Karpas-422 (cell line): ENCODE measurements around the gene C2orf81. TPM values are rescaled to one million over a fixed set of nuclear protein-coding genes. Genes with fewer than 3 reads are reported as not detected.

Source experiments
- DNase-seq: peaks from one replicate; pipeline ENCODE4 v3.0.0-alpha.2; 2015
- H2AFZ ChIP-seq: fragments of 200-600 bp; sonication (generic); 2 replicates; pipeline ENCODE4 v1.6.1; 2014; ENCODE audit warnings: antibody characterized with exemption, low read length, mixed read lengths
- H3K27ac ChIP-seq: fragments of 200-600 bp; sonication (generic); 2 replicates; pipeline ENCODE4 v1.5.1; 2014; ENCODE audit warnings: mild to moderate bottlenecking, low read length, moderate library complexity
- H3K27me3 ChIP-seq: fragments of 200-600 bp; sonication (generic); 2 replicates; pipeline ENCODE4 v1.6.1; 2014; ENCODE audit warnings: low read length, mixed read lengths
- H3K36me3 ChIP-seq: fragments of 200-600 bp; sonication (generic); 2 replicates; pipeline ENCODE4 v1.6.1; 2014; ENCODE audit warnings: low read length, mixed read lengths; ENCODE audit not compliant: insufficient read depth
- H3K4me1 ChIP-seq: fragments of 200-600 bp; sonication (generic); 2 replicates; pipeline ENCODE4 v1.6.1; 2014; ENCODE audit warnings: mild to moderate bottlenecking, low read length, mixed read lengths
- H3K4me2 ChIP-seq: fragments of 200-600 bp; sonication (generic); 2 replicates; pipeline ENCODE4 v1.6.1; 2014; ENCODE audit warnings: low read length, low read depth, mild to moderate bottlenecking; ENCODE audit not compliant: poor library complexity, severe bottlenecking
- H3K4me3 ChIP-seq: fragments of 200-600 bp; sonication (generic); 2 replicates; pipeline ENCODE4 v1.5.1; 2014; ENCODE audit warnings: mild to moderate bottlenecking, antibody characterized with exemption, low read length, mixed read lengths
- H3K79me2 ChIP-seq: fragments of 200-600 bp; sonication (generic); 2 replicates; pipeline ENCODE4 v1.6.1; 2014; ENCODE audit warnings: mild to moderate bottlenecking, low read length, mixed read lengths
- H3K9ac ChIP-seq: fragments of 200-600 bp; sonication (generic); 2 replicates; pipeline ENCODE4 v1.6.0; 2014; ENCODE audit warnings: low read length
- H3K9me2 ChIP-seq: fragments of 200-600 bp; sonication (generic), shearing (Covaris generic); replicated peaks from 2 replicates; pipeline ENCODE4 v1.6.0; 2014; ENCODE audit warnings: mild to moderate bottlenecking, low read length, moderate library complexity; ENCODE audit not compliant: insufficient read depth
- H3K9me3 ChIP-seq: fragments of 300-700, 200-600 bp; sonication (generic); 2 replicates; pipeline ENCODE4 v1.6.1; 2014; ENCODE audit warnings: low read length, mixed read lengths
- H4K20me1 ChIP-seq: fragments of 200-600 bp; sonication (generic); 2 replicates; pipeline ENCODE4 v1.6.1; 2014; ENCODE audit warnings: mild to moderate bottlenecking, antibody characterized with exemption, low read length, low read depth; ENCODE audit not compliant: insufficient read depth
- total RNA-seq: library from RNA; depleted of rRNA; stranded (reverse); fragments of >200 nt; shearing (Covaris generic); gene quantifications from 2 replicates; pipeline ENCODE4 v1.2.3, GENCODE V29; 2014; ENCODE audit warnings: low replicate concordance

C2orf81 gene
- total RNA-seq, 1 experiment from 2014 or later, result 3.8 TPM

DNA sequence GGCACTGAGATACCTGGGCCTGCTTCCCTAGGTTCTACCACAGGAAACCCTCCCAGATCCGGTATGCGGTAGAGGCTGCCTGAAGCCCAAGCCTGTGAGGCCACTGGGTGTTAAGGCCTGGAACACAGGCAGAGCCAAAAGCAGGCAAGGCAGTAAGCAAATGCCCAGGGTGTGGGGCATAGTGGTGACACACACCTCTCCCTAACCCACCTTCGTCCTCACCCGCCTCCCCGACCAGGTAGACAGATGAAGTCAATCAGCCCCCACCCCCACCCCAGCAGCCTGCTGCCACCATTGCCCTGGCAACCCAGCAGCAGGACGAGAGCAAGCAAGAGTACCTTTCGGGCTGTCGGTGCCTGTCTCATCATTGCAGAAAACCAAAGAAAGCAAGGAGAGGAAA is 47.4 kb downstream of the C2orf81 start:
- H3K27me3 ChIP-seq, result no peaks in the 10 kb centered on the region
- H3K4me3 ChIP-seq, result no peak overlapping the region
- H3K27ac ChIP-seq, result no peak overlapping the region
- no peak for DNase-seq
- H3K9me3 ChIP-seq, result no peaks in the 10 kb centered on the region
- peaks cover 14% of the 10 kb centered on the region; the same call in 1 of the 2 replicates for H3K36me3 ChIP-seq
- no peaks in the 10 kb centered on the region for H3K9me2 ChIP-seq
- H2AFZ ChIP-seq, result no peak overlapping the region
- no peak overlapping the region for H3K4me2 ChIP-seq
- H3K79me2 ChIP-seq, result peaks cover 9% of the 10 kb centered on the region
- no peak overlapping the region for H3K9ac ChIP-seq
- 0 out of 2 replicates have a peak, but pooled peaks cover 3% of the 10 kb centered on the region for H4K20me1 ChIP-seq
- peaks cover 4% of the 10 kb centered on the region; the same call in 1 of the 2 replicates for H3K4me1 ChIP-seq

DNA sequence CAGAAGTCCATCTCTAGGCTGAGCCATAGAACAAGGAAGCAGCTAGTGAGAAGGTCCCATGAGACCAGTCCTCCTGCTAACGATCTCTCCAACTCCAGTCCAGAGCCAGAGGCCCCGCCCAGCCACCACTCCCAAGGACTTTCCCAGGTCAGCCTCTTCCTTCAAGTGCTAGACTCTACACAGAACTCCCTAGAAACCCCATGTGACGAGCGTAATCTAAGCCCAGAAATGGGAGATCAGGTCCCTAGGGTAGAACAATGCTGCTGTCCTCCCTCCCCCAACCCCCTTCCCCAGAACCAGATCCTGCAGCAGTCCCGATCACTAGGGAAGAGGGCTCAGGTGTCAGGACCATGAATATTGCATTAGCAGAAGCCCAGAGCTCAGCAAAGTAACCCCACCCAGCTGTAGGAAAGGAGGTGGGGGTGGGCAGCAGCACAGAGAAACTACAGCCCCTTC is 48.2 kb downstream of the C2orf81 start:
- no peaks in the 10 kb centered on the region for H3K9me3 ChIP-seq
- H3K27me3 ChIP-seq, result no peaks in the 10 kb centered on the region
- H3K79me2 ChIP-seq, result peaks cover 4% of the 10 kb centered on the region; the same call in 1 of the 2 replicates
- no peak overlapping the region for H3K4me2 ChIP-seq
- peaks cover 17% of the 10 kb centered on the region; the same call in 1 of the 2 replicates for H3K36me3 ChIP-seq
- no peak overlapping the region for H3K4me3 ChIP-seq
- no peak overlapping the region for H2AFZ ChIP-seq
- H3K9me2 ChIP-seq, result no peaks in the 10 kb centered on the region
- no peak overlapping the region for H3K9ac ChIP-seq
- H3K27ac ChIP-seq, result no peak overlapping the region
- peaks cover 4% of the 10 kb centered on the region; the same call in 1 of the 2 replicates for H3K4me1 ChIP-seq
- no peak for DNase-seq
- 0 out of 2 replicates have a peak, but pooled peaks cover 3% of the 10 kb centered on the region for H4K20me1 ChIP-seq

DNA sequence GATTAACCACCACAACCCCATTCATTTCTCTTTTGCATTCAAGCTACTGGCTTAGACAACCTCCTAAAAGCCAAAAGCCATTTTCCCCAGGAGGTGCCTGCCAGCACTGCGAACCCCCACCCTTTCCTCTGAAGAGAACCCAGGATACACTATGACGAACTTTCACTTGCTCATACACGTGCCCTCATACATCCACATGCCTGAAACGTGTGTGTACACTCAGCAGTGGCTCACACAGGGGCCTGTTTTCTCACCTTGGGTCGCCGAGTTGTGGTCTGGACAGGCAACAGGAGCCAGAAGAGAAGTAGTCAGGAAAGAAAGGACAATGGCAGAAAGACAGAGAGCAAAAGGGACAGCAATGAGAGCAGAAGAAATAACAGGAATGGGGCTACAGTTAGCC is 48.7 kb downstream of the C2orf81 start:
- H3K27ac ChIP-seq, result no peak overlapping the region
- no peak overlapping the region for H2AFZ ChIP-seq
- H3K79me2 ChIP-seq, result no peaks in the 10 kb centered on the region; the same call in 1 of the 2 replicates
- no peaks in the 10 kb centered on the region for H3K27me3 ChIP-seq
- H3K9me2 ChIP-seq, result no peaks in the 10 kb centered on the region
- H3K4me1 ChIP-seq, result peaks cover 4% of the 10 kb centered on the region; the same call in 1 of the 2 replicates
- no peak overlapping the region for H3K4me3 ChIP-seq
- DNase-seq, result no peak
- no peak overlapping the region for H3K4me2 ChIP-seq
- H3K36me3 ChIP-seq, result peaks cover 18% of the 10 kb centered on the region; the same call in 1 of the 2 replicates
- no peaks in the 10 kb centered on the region for H3K9me3 ChIP-seq
- no peak overlapping the region for H3K9ac ChIP-seq
- 0 out of 2 replicates have a peak, but pooled peaks cover 3% of the 10 kb centered on the region for H4K20me1 ChIP-seq

GRCh38 chr2:74371421-74371820 is 50.0 kb downstream of the C2orf81 start:
- no peaks in the 10 kb centered on the region; the same call in 1 of the 2 replicates for H3K79me2 ChIP-seq
- H2AFZ ChIP-seq, result no peak overlapping the region
- no peaks in the 10 kb centered on the region for H3K9me2 ChIP-seq
- peaks cover 26% of the 10 kb centered on the region; the same call in 1 of the 2 replicates for H3K36me3 ChIP-seq
- no peak for DNase-seq
- H3K9ac ChIP-seq, result no peak overlapping the region
- H3K4me2 ChIP-seq, result no peak overlapping the region
- no peak overlapping the region for H3K27ac ChIP-seq
- no peaks in the 10 kb centered on the region for H3K9me3 ChIP-seq
- H4K20me1 ChIP-seq, result 0 out of 2 replicates have a peak, but pooled peaks cover 3% of the 10 kb centered on the region
- peaks cover 4% of the 10 kb centered on the region; the same call in 1 of the 2 replicates for H3K4me1 ChIP-seq
- H3K4me3 ChIP-seq, result no peak overlapping the region
- no peaks in the 10 kb centered on the region for H3K27me3 ChIP-seq

GRCh38 chr2:74369976-74370375 is 51.4 kb downstream of the C2orf81 start:
- Histone ChIP-seq H3K9me3 (no peaks in the 10 kb centered on the region), H4K20me1 (0 out of 2 replicates have a peak, but pooled peaks cover 3% of the 10 kb centered on the region), H3K36me3 (peaks cover 26% of the 10 kb centered on the region; the same call in 1 of the 2 replicates), H3K4me2 (no peak overlapping the region), H3K9ac (no peak overlapping the region), H3K79me2 (no peaks in the 10 kb centered on the region; the same call in 1 of the 2 replicates), H3K27ac (no peak overlapping the region), H3K4me1 (peaks cover 4% of the 10 kb centered on the region; the same call in 1 of the 2 replicates), H3K9me2 (no peaks in the 10 kb centered on the region), H3K27me3 (no peaks in the 10 kb centered on the region), H2AFZ (no peak overlapping the region), H3K4me3 (no peak overlapping the region)
- no peak for DNase-seq

DNA sequence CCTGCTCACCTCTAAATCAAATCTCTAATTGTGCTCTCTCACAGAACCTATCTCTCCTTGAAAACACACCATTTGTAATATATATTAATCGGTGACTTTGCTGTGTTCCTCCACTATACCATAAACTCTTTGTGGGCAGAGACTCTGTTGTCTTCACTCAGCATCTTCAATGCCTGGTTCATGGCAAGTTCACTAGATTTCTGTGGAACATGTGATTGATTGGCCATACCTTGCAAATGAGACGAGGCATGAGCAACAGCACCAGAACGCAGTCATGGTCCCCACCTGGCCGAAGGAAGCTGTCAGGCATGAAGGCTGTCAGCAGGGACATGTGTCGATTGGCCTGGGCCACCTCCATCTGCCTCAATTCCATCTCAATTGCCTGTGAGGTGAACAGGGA is 52.9 kb downstream of the C2orf81 start:
- peaks cover 4% of the 10 kb centered on the region; the same call in 1 of the 2 replicates for H3K4me1 ChIP-seq
- no peak overlapping the region for H2AFZ ChIP-seq
- H4K20me1 ChIP-seq, result 0 out of 2 replicates have a peak, but pooled peaks cover 3% of the 10 kb centered on the region
- no peaks in the 10 kb centered on the region; the same call in 1 of the 2 replicates for H3K79me2 ChIP-seq
- no peak overlapping the region for H3K9ac ChIP-seq
- H3K27me3 ChIP-seq, result no peaks in the 10 kb centered on the region
- no peak overlapping the region for H3K4me3 ChIP-seq
- no peaks in the 10 kb centered on the region for H3K9me3 ChIP-seq
- no peak overlapping the region for H3K4me2 ChIP-seq
- peaks cover 31% of the 10 kb centered on the region; the same call in 1 of the 2 replicates for H3K36me3 ChIP-seq
- DNase-seq, result no peak
- H3K9me2 ChIP-seq, result no peaks in the 10 kb centered on the region
- no peak overlapping the region for H3K27ac ChIP-seq

GRCh38 chr2:74367789-74368188 is 53.6 kb downstream of the C2orf81 start:
- Histone ChIP-seq H3K4me2 (no peak overlapping the region), H2AFZ (no peak overlapping the region), H3K27ac (no peak overlapping the region), H3K36me3 (peaks cover 31% of the 10 kb centered on the region; the same call in 1 of the 2 replicates), H3K9me2 (no peaks in the 10 kb centered on the region), H3K4me1 (no peaks in the 10 kb centered on the region), H3K9me3 (no peaks in the 10 kb centered on the region), H3K79me2 (no peaks in the 10 kb centered on the region), H3K9ac (no peak overlapping the region), H3K27me3 (no peaks in the 10 kb centered on the region), H3K4me3 (no peak overlapping the region), H4K20me1 (0 out of 2 replicates have a peak, but pooled peaks cover 3% of the 10 kb centered on the region)
- no peak for DNase-seq

DNA sequence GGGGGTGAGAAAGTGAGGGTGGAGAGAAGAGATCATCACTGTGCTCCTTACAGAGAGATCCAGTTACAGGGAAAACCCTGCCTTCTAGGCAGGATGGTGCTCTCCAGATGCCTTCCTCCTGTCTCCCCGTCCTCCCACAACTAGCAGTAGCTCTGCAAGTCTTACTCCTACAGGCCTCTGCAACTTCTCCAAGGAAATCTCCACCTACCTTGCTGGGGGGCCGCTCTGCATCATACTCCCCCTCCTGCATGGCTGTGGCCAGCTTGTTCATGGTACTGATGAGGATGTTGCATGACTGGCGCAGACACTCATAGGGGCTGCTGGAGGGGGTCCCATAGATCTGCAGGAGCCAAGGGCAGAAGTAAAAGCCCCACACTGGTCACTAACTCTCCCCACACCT is 55.4 kb downstream of the C2orf81 start:
- 0 out of 2 replicates have a peak, but pooled peaks cover under 1% of the 10 kb centered on the region for H4K20me1 ChIP-seq
- no peak overlapping the region for H3K9ac ChIP-seq
- H3K27ac ChIP-seq, result no peak overlapping the region
- no peak overlapping the region for H2AFZ ChIP-seq
- H3K9me2 ChIP-seq, result no peaks in the 10 kb centered on the region
- H3K27me3 ChIP-seq, result no peaks in the 10 kb centered on the region
- no peak for DNase-seq
- H3K9me3 ChIP-seq, result no peaks in the 10 kb centered on the region
- H3K4me3 ChIP-seq, result no peak overlapping the region
- H3K4me2 ChIP-seq, result no peak overlapping the region
- H3K4me1 ChIP-seq, result no peaks in the 10 kb centered on the region
- no peaks in the 10 kb centered on the region for H3K79me2 ChIP-seq
- peaks cover 39% of the 10 kb centered on the region; the same call in 1 of the 2 replicates for H3K36me3 ChIP-seq
